Measurements from ENCODE around the gene PHF21B.

DNA sequence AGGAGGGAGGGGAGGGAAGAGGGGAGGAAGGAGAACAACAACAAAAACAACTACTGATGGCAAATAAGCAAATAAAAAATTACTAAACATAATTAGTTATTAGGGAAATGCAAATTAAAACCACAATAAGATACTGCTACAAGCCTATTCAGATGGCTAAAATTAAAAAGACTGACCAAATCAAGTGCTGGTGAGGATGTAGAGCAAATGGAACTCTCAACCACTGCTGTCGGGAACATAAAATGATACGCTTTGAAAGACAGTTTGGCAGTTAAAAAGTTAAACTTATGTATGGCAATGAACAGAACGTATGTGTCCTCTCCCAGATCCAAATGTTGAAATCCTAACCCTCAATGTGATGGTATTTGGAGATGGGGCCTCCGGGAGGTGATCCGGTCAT, 85.7 kb downstream of the PHF21B start:
- TF ChIP-seq CTCF (optimal IDR thresholded peaks at IDR 0.05 in 1 of 3, IDR thresholded peaks at IDR 0.05 in 1 of 3, conservative IDR thresholded peaks at IDR 0.05 in 1 of 3; ENCODE audit: extremely low read depth in 1 of 3, insufficient read depth in 2 of 3, low read length in 3 of 3) (no peak), EZH2 (IDR thresholded peaks at IDR 0.05; ENCODE audit: low read length) (no peak)

Data from keratinocyte (primary cell).